Measurements from ENCODE around the gene TBC1D16.
A peak's percentile ranks its signal among the peaks of the same experiment; 100 is the strongest.

TBC1D16 gene

DNA sequence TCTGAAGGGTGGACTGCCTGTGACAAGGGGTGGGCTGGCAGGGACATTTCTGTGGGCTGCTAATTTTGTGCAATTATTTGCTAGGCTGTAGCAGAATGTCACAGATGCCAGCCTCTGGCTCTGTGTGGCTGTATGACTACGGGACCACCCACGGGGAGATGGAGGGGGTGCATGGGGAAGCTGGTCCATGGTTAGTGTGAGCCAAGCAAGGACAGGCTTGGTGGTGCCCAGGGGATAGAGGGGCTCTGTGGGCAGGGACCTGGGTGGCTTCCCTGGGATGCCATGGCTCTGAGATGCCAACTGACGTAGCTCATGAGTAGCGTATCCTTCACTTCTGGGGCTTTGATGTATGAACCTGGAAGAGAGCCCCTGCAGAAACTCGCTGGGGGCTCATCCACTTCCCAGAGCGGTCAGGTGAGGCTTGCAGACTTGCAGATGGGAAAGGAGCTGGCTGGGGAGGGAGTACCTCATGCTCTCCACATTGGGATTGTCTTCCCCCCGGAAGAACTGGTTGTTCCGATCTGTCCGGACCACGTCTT is 87.2 kb downstream of the TBC1D16 start:
- DNase-seq, result no peak

- no peak for DNase-seq
Measured at GRCh38 chr17:79947351-79948031, 88.2 kb downstream of the TBC1D16 start.

GRCh38 chr17:79946352-79947231 is 89.1 kb downstream of the TBC1D16 start:
- no peak for DNase-seq

DNA sequence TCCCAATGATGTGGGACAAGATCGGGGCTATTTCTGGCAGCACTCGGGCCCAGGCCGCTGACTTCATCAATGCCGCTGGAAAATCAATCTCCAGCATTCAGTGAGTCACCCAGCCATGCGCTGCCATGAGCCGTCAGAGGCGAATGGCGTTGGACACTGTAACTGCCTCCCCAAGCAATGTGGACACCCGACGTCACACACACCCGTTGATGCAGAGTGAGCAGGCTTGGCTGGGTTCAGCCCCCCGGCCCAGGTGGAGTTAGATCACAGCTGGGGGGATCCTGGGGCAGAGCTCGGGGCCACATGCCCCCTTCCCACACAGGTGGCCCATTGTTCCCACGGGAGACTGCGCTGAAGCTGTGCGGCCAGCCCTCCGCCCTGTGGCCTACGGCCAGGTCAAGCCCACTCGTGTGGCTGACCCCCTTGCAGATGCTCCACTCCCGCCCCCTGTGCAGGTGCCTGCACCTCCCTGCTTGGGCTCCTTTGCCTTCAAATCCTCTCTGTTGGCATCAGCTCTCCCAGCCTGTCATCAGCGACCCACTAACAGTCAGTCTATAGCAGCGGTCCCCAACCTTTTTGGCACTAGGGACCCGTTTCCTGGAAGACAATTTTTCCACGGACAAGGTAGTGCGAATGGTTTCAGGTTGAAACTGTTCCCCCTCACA is 89.9 kb downstream of the TBC1D16 start:
- DNase-seq, result no peak

GRCh38 chr17:79944821-79945391 is 90.8 kb downstream of the TBC1D16 start:
- DNase-seq, result no peak

DNA sequence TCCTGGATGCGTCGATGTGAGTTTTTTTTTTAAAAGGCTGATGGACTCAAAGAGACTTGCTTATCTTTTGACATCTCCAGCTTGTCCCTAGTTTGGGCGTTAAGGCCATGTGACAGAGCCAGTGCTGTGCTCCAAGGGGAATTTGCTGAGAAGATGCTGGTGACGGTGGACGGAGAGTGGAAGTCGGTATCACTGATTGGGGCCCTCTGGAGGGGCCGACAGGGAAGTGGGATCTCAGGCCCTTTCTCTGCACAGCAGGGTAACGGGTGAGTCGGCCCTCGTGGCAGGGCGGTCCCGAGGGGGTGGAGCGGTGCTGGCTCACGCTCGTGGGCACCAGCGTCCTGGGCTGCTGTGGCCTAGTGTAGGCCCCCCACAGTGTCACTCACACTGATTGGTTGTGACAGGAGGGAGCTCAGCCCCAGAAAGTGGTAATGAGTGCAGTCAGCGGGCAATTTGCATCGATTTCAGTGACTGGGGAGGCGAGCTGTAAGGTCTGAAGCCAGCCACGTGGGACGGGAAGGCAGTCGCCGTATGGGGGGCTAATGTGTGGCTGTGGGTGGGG is 91.3 kb downstream of the TBC1D16 start:
- DNase-seq, result no peak

- no peak for DNase-seq
Measured at GRCh38 chr17:79943347-79944241, 92.1 kb downstream of the TBC1D16 start.

DNA sequence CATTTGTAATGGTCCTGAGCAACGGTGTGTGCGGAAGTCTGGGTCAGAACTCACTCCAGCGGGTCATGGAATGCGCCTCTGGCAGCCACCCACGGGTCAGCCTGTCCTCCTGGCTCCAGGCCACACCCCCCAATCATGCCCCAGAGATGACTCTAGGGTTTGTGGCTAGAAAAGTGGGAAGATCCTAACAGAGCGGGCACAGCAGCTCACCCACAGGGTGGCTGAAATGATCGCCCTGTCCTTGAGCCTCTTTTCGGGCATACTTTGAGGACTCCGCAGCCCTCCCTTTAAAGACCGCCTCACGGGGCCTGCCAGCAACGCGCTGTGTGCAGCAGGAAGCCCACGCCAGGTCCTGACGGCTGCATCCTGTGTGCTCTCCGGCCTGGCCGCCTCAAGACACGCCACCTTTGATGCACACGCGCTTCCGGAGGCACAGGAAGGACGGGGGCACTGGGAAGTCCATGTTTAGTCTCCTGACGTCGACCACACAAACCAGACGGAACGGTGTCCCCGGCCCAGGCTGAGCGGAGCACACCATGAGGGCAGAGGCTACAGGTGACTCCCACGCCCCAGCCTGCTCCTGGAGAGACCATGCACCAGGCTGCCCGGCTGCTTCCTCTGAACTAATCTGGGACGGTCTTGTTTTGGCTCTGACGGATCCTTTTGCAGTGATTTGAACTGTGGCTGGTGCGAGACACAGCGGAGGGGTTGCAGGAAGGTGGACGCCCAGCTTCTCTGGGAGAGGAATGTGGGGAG is 92.9 kb downstream of the TBC1D16 start:
- DNase-seq, result no peak

GRCh38 chr17:79942011-79942405 is 93.7 kb downstream of the TBC1D16 start:
- DNase-seq, result no peak

DNA sequence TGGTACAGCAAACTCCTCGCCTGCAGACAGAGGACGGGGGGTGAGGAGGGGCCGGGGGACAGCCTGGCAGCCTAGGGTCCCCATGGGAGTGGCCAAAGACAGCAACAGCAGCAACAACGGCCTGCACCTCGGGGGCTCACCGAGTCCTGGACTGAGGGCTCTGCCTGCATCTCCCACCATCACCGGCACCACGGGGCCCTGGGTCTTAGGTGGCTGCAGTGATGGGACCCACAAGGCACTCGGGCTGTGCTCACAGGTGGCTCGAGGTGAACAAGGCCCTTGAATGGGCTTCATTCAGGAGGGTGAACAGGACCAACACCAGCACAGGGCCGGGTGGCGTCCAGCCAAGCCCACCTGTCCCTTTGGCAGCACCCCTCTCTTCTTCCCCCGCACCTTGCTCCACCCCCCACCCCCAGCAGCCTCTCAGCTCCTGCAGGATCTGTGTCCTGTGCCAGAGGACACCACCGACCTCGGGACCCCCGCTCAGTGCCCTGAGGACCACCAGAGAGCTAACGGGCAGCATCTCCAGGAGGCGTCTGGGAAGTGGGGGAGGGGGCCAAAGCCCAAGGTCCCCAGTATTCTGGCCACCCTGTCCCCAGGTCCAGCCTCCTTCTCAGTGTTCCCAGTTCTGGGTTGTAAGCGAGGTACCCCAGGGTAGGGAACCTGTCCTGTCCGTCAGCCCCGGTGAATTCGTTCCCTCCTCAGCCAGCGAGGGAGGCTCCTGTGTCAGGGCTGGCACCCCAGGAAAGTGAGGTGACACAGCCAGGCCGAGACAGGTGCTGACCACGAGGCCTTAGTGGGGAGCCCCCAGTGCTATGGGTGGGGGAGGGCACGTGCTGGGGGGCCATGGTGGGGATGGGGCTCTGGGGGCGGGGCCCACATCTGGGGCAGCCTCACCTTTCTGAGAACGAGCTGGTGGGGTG is 94.3 kb downstream of the TBC1D16 start:
- no peak for DNase-seq

- DNase-seq, result no peak
Measured at GRCh38 chr17:79940459-79941087, 95.1 kb downstream of the TBC1D16 start.

DNA sequence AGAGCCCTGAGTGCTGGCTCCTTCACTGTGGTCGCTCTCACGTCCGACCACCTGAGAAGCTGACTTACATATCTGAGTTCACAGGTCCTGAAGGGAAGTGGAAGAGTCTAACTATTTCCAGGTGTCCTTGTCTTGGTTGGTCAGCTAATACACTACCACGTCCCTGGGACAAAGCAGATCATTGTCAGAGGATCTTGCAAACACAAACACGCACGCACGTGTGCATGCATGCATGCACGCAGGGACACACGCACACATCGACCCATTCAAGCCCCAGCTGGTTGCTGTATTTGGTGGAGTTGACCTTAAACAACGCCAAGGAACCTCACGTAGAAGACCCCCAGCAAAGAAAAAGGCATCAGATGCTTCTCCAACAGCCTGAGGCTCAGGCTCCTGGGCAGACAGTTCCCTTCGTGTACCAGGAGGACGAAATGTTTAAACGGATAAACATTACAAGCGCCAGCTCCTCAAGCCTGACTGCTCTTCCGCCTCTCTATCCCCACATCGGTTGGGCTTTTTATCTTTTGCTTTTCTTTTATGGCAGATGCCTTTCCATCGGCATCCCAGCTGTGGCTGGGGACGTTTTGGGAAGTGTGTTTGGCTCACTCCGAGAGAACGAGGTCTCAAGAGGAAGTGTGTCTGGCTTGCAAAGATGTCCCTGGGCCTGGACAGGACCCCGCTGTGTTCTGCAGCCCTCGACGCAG is 95.8 kb downstream of the TBC1D16 start:
- no peak for DNase-seq

- no peak for DNase-seq
Measured at GRCh38 chr17:79939094-79939435, 96.6 kb downstream of the TBC1D16 start.

DNA sequence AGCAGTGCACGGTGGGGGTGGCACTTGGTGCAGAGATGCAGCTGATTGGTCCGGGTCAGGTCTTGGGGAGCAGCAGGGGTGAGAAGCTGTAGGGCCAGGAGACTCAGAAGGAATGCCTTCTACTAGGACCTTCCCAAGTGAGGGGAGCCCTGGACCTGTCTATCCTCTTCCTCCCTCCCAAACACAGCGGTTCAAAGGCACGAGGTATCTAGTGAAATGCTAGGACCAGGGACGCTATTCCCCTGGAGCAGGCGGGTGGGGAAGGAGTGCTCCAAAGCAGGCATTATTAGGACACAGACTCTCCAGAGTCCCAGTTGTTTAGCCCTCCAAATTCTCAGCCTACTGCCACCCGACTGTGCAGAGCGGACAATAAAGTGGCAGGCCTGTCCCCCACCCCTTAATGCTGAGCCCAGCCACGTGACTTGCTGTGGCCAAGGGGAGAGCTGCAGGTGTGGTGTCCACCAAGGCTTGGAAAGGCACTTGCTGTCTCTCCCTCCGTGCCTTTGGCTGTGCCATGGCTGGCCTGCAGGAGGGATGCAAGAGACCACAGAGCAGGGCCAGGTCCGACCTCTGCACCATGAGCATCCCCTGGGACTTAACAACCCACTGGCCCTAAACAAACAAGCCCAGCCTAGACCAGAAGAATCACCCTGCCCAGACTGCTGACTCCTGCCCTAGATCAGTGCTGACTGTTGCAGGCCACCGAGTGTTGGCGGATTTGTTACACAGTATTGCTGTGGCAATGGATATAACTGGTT is 97.2 kb downstream of the TBC1D16 start:
- DNase-seq, result no peak

GRCh38 chr17:79937391-79938335 is 98.0 kb downstream of the TBC1D16 start:
- DNase-seq, result no peak

GRCh38 chr17:79936641-79937381 is 98.9 kb downstream of the TBC1D16 start:
- peak; percentile 50 for DNase-seq
